ENCODE results near the gene CFTR.

Gene CFTR

DNA sequence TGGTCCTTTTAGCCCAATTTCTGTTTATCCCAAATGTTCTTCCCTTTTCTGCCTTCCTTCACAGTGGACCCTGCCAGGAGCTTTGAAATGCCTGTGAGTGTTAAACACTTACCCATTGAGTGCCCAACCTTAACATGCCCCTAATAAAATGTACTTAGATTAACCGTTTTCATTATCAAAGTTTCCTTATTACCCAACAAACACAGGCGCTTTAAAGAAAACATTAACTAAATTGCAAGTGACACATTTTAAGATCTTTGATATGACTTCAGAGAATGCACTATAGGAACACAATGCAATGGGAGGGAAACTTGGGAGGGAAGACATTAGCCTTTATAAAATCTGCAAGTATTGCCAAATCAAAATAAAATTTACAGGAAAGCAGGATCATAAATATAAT lies 177.0 kb downstream of the CFTR start:
- no peak for DNase-seq

- no peak for DNase-seq
Measured at GRCh38 chr7:117659531-117660011, 179.7 kb downstream of the CFTR start.

DNA sequence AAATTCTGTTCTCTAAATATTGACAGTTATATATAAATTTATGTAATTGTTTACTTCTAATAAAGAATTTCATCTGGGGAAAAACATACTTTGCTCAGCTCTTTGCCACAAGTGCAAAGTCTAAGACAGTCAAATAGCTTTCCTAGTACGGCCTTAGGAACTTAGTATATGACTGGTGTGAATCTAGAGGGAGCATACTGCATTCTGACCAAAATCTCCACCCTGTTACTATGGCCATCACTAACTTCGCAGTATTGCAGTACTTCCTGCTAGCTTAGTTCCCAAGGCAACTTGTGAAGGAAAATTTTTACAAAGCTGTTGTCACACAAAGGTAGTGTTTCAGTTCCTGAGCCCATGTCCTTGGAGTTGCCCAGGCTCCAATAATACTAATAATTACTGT lies 181.5 kb downstream of the CFTR start:
- no peak for DNase-seq

- no peak for DNase-seq
Measured at GRCh38 chr7:117664047-117664446, 184.2 kb downstream of the CFTR start.

DNA sequence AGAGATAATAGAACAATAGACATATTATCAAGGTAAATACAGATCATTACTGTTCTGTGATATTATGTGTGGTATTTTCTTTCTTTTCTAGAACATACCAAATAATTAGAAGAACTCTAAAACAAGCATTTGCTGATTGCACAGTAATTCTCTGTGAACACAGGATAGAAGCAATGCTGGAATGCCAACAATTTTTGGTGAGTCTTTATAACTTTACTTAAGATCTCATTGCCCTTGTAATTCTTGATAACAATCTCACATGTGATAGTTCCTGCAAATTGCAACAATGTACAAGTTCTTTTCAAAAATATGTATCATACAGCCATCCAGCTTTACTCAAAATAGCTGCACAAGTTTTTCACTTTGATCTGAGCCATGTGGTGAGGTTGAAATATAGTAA lies 185.5 kb downstream of the CFTR start:
- no peak for DNase-seq

- DNase-seq = no peak
Measured at GRCh38 chr7:117666031-117666430, 186.2 kb downstream of the CFTR start.

- DNase-seq = no peak
Measured at GRCh38 chr7:117666689-117667088, 186.9 kb downstream of the CFTR start.

DNA sequence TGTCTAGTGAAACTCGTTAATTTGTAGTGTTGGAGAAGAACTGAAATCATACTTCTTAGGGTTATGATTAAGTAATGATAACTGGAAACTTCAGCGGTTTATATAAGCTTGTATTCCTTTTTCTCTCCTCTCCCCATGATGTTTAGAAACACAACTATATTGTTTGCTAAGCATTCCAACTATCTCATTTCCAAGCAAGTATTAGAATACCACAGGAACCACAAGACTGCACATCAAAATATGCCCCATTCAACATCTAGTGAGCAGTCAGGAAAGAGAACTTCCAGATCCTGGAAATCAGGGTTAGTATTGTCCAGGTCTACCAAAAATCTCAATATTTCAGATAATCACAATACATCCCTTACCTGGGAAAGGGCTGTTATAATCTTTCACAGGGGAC lies 187.6 kb downstream of the CFTR start:
- no peak for DNase-seq

GRCh38 chr7:117669818-117670217 lies 190.0 kb downstream of the CFTR start:
- no peak for DNase-seq

DNA sequence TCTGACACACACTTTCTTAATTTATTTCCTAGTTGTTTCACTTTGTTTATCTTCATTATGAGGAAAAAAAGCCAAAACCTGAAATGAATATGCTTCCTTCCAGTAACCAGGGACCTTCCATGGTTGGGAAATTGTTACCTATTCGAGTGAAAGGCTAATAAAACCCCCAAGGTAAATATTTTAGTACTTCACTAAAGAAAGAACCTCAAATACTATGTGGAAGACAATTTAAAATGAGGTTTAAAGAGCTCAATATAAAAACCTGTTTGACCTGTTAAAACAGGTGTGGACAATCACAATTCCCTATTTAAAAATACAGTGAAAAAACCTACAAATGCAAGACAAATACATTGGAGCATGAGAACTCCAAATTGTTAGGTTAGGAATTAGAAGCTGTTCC lies 192.6 kb downstream of the CFTR start:
- no peak for DNase-seq

DNA sequence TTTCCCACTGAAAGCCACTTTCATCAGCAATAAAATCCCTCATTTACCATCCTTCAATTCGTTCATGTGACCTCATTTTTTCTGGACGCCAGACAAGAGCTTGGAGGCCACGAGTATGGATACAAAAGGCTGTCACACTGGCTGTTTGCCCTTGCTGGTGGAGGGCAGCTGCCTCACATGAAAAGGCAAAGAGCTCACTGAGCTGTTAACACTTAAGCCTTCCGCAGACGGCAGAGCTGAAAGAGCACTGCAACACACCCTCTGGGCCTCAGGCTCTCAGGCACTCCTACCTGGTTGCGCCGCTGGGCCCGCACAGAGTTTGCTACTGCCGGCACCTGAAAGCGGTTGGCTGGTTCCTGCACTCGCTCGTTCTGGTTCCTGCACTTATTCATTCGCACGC lies 193.5 kb downstream of the CFTR start:
- DNase-seq = no peak

DNA sequence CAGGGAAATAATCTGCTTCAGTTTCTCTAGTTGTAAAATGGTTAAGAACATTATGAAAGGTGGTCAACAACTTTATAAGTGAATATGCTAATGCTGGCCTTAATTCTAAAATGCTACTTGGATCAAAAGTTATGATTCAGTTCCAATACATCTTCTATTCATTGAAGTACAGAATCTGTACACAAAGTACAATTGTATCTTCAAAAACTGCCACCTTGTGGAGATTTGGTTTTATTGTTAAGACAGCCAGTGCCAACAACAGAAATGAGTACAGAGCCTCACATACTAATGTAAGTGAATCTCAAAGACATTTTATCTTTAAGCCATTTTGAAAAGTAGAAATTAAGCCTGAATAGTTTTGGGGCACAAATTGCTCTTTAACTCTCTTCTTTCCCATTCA lies 194.0 kb downstream of the CFTR start:
- DNase-seq = peak; percentile 59

GRCh38 chr7:117674617-117675016 lies 194.8 kb downstream of the CFTR start:
- no peak for DNase-seq

DNA sequence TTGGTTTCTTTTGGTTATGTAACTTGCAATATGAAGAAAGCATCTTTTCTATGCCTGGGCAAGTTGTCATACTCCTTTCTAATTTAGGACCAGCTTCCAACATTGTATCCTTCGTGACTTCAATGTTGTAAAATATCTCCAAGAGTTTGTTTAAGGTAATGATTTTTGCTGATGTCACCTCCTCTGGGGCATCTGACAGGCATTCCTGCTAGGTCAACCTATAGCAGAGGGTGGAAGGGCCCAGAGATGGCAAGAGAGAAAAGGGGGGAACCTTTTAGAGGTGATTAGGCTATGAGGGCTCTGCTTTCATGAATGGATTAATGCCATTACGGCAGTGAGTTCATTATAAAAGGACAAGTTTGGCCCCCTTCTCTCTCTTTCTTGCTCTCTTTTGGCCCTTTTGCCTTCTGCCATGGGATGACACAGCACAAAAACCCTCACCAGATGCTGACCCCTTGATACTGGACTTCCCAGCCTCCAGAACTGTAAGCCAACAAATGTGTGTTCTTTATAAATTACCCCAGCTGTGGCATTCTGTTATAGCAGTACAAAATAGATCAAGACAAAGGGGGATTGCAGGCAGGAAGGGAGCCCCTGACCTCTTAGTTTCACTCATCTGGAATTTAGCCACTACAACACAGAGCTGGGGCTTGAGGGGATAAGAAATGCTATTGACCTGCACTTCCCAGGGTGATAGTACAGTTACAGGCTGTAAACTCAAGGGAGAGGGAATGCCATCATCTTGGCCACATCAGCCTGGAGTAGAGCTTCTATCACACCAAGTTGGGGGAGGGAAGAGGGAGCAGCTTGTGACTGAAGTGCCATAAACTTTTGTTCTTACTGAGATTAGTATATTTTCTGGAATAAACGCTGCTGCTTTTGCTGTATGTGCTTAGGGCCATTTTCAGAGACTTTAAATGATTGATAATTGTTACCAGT lies 195.9 kb downstream of the CFTR start:
- peak; percentile 22 for DNase-seq

DNA sequence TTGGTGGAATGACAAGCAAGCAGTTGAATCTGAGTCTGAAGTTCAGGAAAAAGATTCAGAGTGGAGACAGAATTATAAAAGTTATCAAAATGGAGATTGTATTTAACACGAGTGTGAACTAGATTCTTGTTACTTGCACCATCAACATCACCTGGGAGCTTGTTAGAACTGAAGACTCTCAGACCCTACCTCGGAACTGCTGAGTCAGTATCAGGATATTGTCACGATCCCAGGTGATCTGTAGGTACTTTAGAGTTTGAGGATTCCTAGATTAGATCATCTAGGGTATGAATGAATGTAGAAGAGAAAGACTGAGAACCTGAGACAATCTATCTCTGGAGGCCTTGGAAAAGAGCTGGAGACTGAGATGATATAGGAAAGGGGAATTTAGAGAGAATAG lies 199.3 kb downstream of the CFTR start:
- no peak for DNase-seq

GRCh38 chr7:117682681-117683385 lies 203.0 kb downstream of the CFTR start:
- DNase-seq = no peak

- DNase-seq = no peak
Measured at GRCh38 chr7:117683430-117684175, 203.8 kb downstream of the CFTR start.

DNA sequence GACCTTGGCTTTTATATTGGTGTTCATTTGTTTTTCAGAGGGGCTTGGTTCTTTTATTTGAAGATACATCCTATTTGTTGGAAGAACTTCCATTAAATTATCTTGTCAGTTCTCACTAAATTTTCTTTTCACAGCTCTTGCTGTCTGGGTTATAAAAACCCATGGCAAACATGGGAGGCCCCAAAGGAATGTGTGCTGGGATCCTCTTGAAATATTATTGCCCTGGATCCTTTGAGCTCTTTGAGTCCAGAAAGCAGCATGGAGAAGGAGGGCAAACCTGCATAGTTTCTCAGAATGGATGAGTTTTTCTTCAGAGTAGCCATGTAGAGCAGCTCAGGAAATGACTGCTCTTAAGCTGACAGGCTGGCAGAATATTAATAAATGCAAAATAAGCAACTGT lies 206.0 kb downstream of the CFTR start:
- DNase-seq = no peak

DNA sequence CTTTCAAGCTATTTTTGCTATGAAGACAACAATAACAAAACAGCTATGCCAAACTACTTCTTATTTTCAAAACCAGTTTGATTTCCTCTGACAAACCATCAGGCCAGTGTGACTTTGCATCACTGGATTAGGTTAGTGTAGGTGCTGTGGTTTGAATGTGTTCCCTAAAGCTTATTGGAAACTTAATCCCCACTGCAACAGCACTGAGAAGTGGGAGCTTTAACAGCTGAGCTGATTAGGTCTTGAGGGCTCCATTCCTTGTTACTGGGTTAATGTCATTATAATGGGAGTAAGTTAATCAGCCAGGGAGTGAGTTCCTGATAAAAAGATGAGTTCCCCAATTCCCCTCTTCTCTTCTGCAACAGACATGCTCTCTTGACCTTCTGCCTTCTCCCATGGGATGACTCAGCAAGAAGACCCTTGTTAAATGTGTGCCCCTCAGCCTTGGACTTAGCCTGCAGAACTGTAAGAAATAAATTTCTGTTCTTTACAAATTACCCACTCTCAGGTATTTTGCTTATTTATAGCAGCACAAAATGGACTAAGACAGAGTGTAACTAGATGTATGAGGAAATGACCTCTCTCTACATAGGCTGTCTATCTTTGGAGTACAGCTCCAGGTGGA lies 206.6 kb downstream of the CFTR start:
- DNase-seq = no peak

- no peak for DNase-seq
Measured at GRCh38 chr7:117688126-117688525, 208.3 kb downstream of the CFTR start.

GRCh38 chr7:117689406-117689805 lies 209.6 kb downstream of the CFTR start:
- DNase-seq = no peak

DNA sequence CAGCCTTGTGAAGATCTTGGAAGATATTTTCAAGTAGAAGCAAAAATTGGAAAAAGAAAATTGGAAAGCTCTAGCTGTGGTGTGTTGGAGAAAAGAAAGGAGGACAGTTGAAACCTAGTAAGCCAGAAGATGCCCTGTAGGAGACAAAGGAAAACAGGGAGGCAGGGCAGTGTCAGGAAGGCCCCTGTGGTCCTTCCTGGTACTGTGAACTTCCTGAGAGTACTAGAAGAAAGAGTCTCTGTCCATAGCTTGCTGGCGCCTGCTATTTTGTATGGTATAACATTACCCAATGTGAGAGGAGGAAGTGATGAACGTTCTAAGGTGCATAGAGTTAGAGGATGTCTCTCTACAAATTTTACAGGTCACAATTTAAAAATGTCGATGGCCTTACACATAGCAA lies 210.3 kb downstream of the CFTR start:
- no peak for DNase-seq

DNA sequence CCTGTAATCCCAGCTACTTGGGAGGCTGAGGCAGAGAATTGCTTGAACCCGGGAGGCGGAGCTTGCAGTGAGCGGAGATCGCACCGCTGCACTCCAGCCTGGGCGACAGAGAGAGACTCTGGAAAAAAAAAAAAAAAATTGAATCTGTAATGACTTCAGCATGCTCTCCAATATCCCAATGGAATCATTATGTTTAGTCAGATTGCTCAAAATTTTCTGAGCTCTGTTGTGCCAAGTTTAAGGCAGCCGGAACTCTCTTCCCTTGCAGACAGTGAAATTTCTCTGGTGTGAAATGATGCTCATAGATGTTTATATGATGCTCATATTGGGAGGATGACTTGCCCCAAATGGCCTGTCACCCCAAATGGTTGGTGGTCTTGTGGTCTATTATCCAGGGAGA lies 212.5 kb downstream of the CFTR start:
- no peak for DNase-seq

All from OCI-M1 (cell line).